Kidney (tissue), 14 donors: ENCODE results near the gene CCDC174. TPM values are rescaled to one million over a fixed set of nuclear protein-coding genes. Genes with fewer than 3 reads are reported as not detected.

Experiments used
- DNase-seq, 5 donors: peaks; one replicate each; pipeline ENCODE4 v3.0.0-alpha.2; 2013 to 2020
- FAIRE-seq: peaks from 2 replicates; lab custom pipeline; 2012; peaks lifted over from hg19 to GRCh38; lab: Jason Lieb, UNC
- H3K27ac ChIP-seq, 2 donors: one replicate each; pipeline ENCODE4 v1.7.0; 2013; ENCODE audit warnings: low read depth in 2 of 2, low read length in 2 of 2, inconsistent platforms in 1 of 2
- H3K27me3 ChIP-seq: one replicate; pipeline ENCODE4 v1.7.1; 2013; ENCODE audit warnings: low read length, inconsistent platforms; ENCODE audit not compliant: control insufficient read depth, insufficient read depth
- H3K36me3 ChIP-seq, 3 donors: one replicate each; pipeline versions ENCODE4 v1.7.0 to v1.7.1; 2013; ENCODE audit warnings: low read length in 3 of 3, control low read depth in 1 of 3, inconsistent platforms in 1 of 3; ENCODE audit not compliant: insufficient read depth in 3 of 3, control insufficient read depth in 2 of 3
- H3K4me1 ChIP-seq, 3 donors: one replicate each; pipeline versions ENCODE4 v1.7.0 to v1.7.1; 2013; ENCODE audit warnings: low read length in 3 of 3, inconsistent platforms in 1 of 3, low read depth in 1 of 3; ENCODE audit not compliant: control insufficient read depth in 2 of 3, insufficient read depth in 2 of 3
- H3K4me3 ChIP-seq, 3 donors: one replicate each; pipeline versions ENCODE4 v1.7.0 to v1.8.1; 2013; ENCODE audit warnings: low read length in 3 of 3, control low read depth in 1 of 3, inconsistent platforms in 1 of 3
- H3K9ac ChIP-seq, 3 donors: one replicate each; pipeline versions ENCODE4 v1.7.0 to v1.7.1; 2013; ENCODE audit warnings: low read length in 3 of 3, control low read depth in 1 of 3, inconsistent platforms in 1 of 3
- H3K9me3 ChIP-seq, 3 donors: one replicate each; pipeline versions ENCODE4 v1.7.0 to v1.7.1; 2013; ENCODE audit warnings: low read length in 3 of 3, control low read depth in 1 of 3, inconsistent platforms in 1 of 3; ENCODE audit not compliant: control insufficient read depth in 2 of 3, insufficient read depth in 1 of 3
- CTCF ChIP-seq: IDR thresholded peaks from 3 replicates; pipeline ENCODE4 v1.5.1; 2012; ENCODE audit warnings: mild to moderate bottlenecking, moderate library complexity, borderline replicate concordance; ENCODE audit not compliant: insufficient read depth; ENCODE audit errors: extremely low read depth
- intact Hi-C: fragments of 100-400 bp; cut with DNase I; formaldehyde crosslinking; loops from one replicate; pipeline ENCODE4 v1.11.1; 2022
- polyA plus RNA-seq: library from polyadenylated mRNA; stranded (reverse); fragments of 350-450 nt; fragmentation: Illumina TruSeq; extraction: RNeasy Lipid Tissue Mini Kit (QIAGEN cat#74804); gene quantifications from one replicate; pipeline ENCODE4 v1.2.3, GENCODE V29; 2014; ENCODE audit warnings: low read depth, low replicate concordance; ENCODE audit not compliant: insufficient read depth
- total RNA-seq: library from RNA; stranded (reverse); fragmentation: NEBNext Ultra II Directional; extraction: Animal tissue kit (Norgen Biotek cat#: 25700); gene quantifications from one replicate; pipeline ENCODE4 v1.2.1, GENCODE V29; 2021
- donor health status: control.
- donor health status: control.
- donor health status: control.
- donor health status: control.
- donor health status: control.
- donor health status: DM: yes; HTN: yes; CAD: no.
- donor health status: Normal renal cell carcinoma (clear cell type).

CCDC174 gene
- total and polyA plus RNA-seq, 2 donors from 2014 or later = 21.9 to 24.7 TPM

GRCh38 chr3:14700891-14701290, 49.3 kb downstream of the CCDC174 start:
- FAIRE-seq (no peak), DNase-seq (no peak)
- H3K4me3 ChIP-seq = no peak overlapping the region
- no peak overlapping the region for H3K27ac ChIP-seq
- no peaks in the 10 kb centered on the region for H3K9me3 ChIP-seq
- no peak overlapping the region for H3K9ac ChIP-seq
- H3K4me1 ChIP-seq = no peaks in the 10 kb centered on the region
- intact Hi-C loops = no loop called here
- H3K27me3 ChIP-seq = no peaks in the 10 kb centered on the region
- no peak for TF ChIP-seq CTCF
- no peaks in the 10 kb centered on the region for H3K36me3 ChIP-seq

- Histone ChIP-seq H3K9ac (no peak overlapping the region), H3K36me3 (no peaks in the 10 kb centered on the region), H3K4me1 (no peaks in the 10 kb centered on the region), H3K27ac (no peak overlapping the region), H3K4me3 (no peak overlapping the region), H3K9me3 (no peaks in the 10 kb centered on the region), H3K27me3 (no peaks in the 10 kb centered on the region)
- intact Hi-C loops = no loop called here
- FAIRE-seq (no peak), DNase-seq (no peak)
- no peak for TF ChIP-seq CTCF
Observed at GRCh38 chr3:14701676-14702075, 50.1 kb downstream of the CCDC174 start.

- DNase-seq = no peak
- intact Hi-C loops = no loop called here
- Histone ChIP-seq H3K27ac (no peak overlapping the region), H3K36me3 (no peaks in the 10 kb centered on the region), H3K4me1 (no peaks in the 10 kb centered on the region), H3K27me3 (no peaks in the 10 kb centered on the region), H3K9me3 (no peaks in the 10 kb centered on the region), H3K9ac (no peak overlapping the region), H3K4me3 (no peak overlapping the region)
- no peak for FAIRE-seq
- TF ChIP-seq CTCF = no peak
Observed at GRCh38 chr3:14703128-14703750, 51.7 kb downstream of the CCDC174 start.

GRCh38 chr3:14703791-14704190, 52.2 kb downstream of the CCDC174 start:
- Histone ChIP-seq H3K27me3 (no peaks in the 10 kb centered on the region), H3K4me1 (no peaks in the 10 kb centered on the region), H3K9ac (no peak overlapping the region), H3K9me3 (no peaks in the 10 kb centered on the region), H3K27ac (no peak overlapping the region), H3K36me3 (no peaks in the 10 kb centered on the region), H3K4me3 (no peak overlapping the region)
- DNase-seq (no peak), FAIRE-seq (no peak)
- intact Hi-C loops = no loop called here
- no peak for TF ChIP-seq CTCF
